Tibial artery (tissue), 4 donors: Measurements from ENCODE around the gene ABCA2.

Experiments
- DNase-seq, 2 donors: peaks; one replicate each; pipeline ENCODE4 v3.0.0-alpha.2; 2019
- H3K27ac ChIP-seq, 2 donors: fragments of 200-600 bp; sonication (generic) in 1 of 2; 1 replicate in 1 of 2; 2 replicates in 1 of 2; pipeline ENCODE4 v1.5.1; 2018 to 2019; ENCODE audit warnings: mild to moderate bottlenecking in 1 of 2
- H3K27me3 ChIP-seq, 2 donors: fragments of 200-600 bp; sonication (generic) in 1 of 2; one replicate each; pipeline versions ENCODE4 v1.5.1 to v1.6.0; 2016 to 2019
- H3K36me3 ChIP-seq, 3 donors: fragments of 200-600 bp; sonication (generic) in 2 of 3; one replicate each; pipeline ENCODE4 v1.5.1; 2016 to 2019; ENCODE audit warnings: mild to moderate bottlenecking in 2 of 3
- H3K4me1 ChIP-seq, 4 donors: fragments of 200-600 bp; sonication (generic) in 2 of 4; 1 replicate in 3 of 4; 2 replicates in 1 of 4; pipeline ENCODE4 v1.5.1; 2016 to 2019
- H3K4me3 ChIP-seq, 2 donors: fragments of 200-600 bp; sonication (generic) in 1 of 2; 1 replicate in 1 of 2; 2 replicates in 1 of 2; pipeline ENCODE4 v1.5.1; 2018 to 2019; ENCODE audit warnings: mild to moderate bottlenecking in 2 of 2
- H3K9me3 ChIP-seq, 3 donors: fragments of 200-600 bp; sonication (generic) in 1 of 3; one replicate each; pipeline ENCODE4 v1.5.1; 2016 to 2019
- CTCF ChIP-seq, 2 experiments: fragments of 200-600 bp in 1 of 2; fragments of 450-650 bp in 1 of 2; IDR thresholded peaks; one replicate each; pipeline ENCODE4 v1.5.1; 2017 to 2019; ENCODE audit warnings: antibody characterized with exemption in 2 of 2, mild to moderate bottlenecking in 1 of 2, moderate library complexity in 1 of 2
- intact Hi-C: fragments of 100-400 bp; cut with DNase I; formaldehyde crosslinking; loops from one replicate; pipeline ENCODE4 v1.15.0; 2023; ENCODE audit warnings: low total_unique reads

The ABCA2 gene

GRCh38 chr9:137023157-137023556 is 4.9 kb downstream of the ABCA2 start:
- Histone ChIP-seq H3K36me3 (peaks cover 0 to 27% (median under 1%) of the 10 kb centered on the region in 3 donors), H3K9me3 (no peaks in the 10 kb centered on the region), H3K27me3 (no peaks in the 10 kb centered on the region), H3K4me1 (peaks cover 0 to 24% (median 13%) of the 10 kb centered on the region in 4 donors), H3K27ac (no peak overlapping the region), H3K4me3 (no peak overlapping the region)
- DNase-seq = no peak
- no peak for TF ChIP-seq CTCF (IDR thresholded peaks at IDR 0.05)
- intact Hi-C loops = no loop called here

- peaks cover 4 to 32% (median 6%) of the 10 kb centered on the region in 3 donors for H3K36me3 ChIP-seq
- H3K4me1 ChIP-seq = peaks cover 0 to 23% (median 13%) of the 10 kb centered on the region in 4 donors
- no peak for TF ChIP-seq CTCF (IDR thresholded peaks at IDR 0.05)
- H3K4me3 ChIP-seq = no peak overlapping the region
- no peak overlapping the region for H3K27ac ChIP-seq
- H3K27me3 ChIP-seq = no peaks in the 10 kb centered on the region
- intact Hi-C loops = no loop called here
- DNase-seq = no peak
- no peaks in the 10 kb centered on the region for H3K9me3 ChIP-seq
Measured at GRCh38 chr9:137022662-137023008, 5.4 kb downstream of the ABCA2 start.

GRCh38 chr9:137021979-137022661 is 5.9 kb downstream of the ABCA2 start:
- no peak for TF ChIP-seq CTCF (IDR thresholded peaks at IDR 0.05)
- peaks cover 0 to 18% (median 8%) of the 10 kb centered on the region in 4 donors for H3K4me1 ChIP-seq
- no peak overlapping the region for H3K27ac ChIP-seq
- H3K36me3 ChIP-seq = peaks cover 9 to 37% (median 11%) of the 10 kb centered on the region in 3 donors
- intact Hi-C loops = no loop called here
- H3K27me3 ChIP-seq = no peaks in the 10 kb centered on the region
- H3K9me3 ChIP-seq = no peaks in the 10 kb centered on the region
- DNase-seq = no peak
- H3K4me3 ChIP-seq = no peak overlapping the region

GRCh38 chr9:137021568-137021978 is 6.5 kb downstream of the ABCA2 start:
- intact Hi-C loops = no loop called here

GRCh38 chr9:137020771-137021567 is 7.1 kb downstream of the ABCA2 start:
- Histone ChIP-seq H3K27me3 (no peaks in the 10 kb centered on the region), H3K27ac (no peak overlapping the region), H3K36me3 (peaks cover 13 to 49% (median 22%) of the 10 kb centered on the region in 3 donors), H3K9me3 (no peaks in the 10 kb centered on the region), H3K4me1 (peaks cover 0 to 7% (median 0%) of the 10 kb centered on the region in 4 donors), H3K4me3 (no peak overlapping the region)
- intact Hi-C loops = no loop called here
- DNase-seq = no peak
- TF ChIP-seq CTCF (IDR thresholded peaks at IDR 0.05) = no peak

More at GRCh38 chr9:137021568-137021978, 6.5 kb downstream of the ABCA2 start:
- Histone ChIP-seq H3K27ac (no peak overlapping the region), H3K4me3 (no peak overlapping the region), H3K4me1 (peaks cover 0 to 13% (median 2%) of the 10 kb centered on the region in 4 donors), H3K27me3 (no peaks in the 10 kb centered on the region), H3K9me3 (no peaks in the 10 kb centered on the region), H3K36me3 (peaks cover 12 to 43% (median 16%) of the 10 kb centered on the region in 3 donors)
- no peak for DNase-seq
- TF ChIP-seq CTCF (IDR thresholded peaks at IDR 0.05) = no peak
